Hematopoietic multipotent progenitor cell treated with erythropoietin and hydrocortisone succinate and interleukin-3 and kit ligand, for 15 days (in vitro differentiated cells): ENCODE data around the gene RBFOX2.

Source experiments
- DNase-seq: peaks from one replicate; pipeline ENCODE4 v3.0.0-alpha.2; 2015; ENCODE audit warnings: low spot score

RBFOX2 gene

DNA sequence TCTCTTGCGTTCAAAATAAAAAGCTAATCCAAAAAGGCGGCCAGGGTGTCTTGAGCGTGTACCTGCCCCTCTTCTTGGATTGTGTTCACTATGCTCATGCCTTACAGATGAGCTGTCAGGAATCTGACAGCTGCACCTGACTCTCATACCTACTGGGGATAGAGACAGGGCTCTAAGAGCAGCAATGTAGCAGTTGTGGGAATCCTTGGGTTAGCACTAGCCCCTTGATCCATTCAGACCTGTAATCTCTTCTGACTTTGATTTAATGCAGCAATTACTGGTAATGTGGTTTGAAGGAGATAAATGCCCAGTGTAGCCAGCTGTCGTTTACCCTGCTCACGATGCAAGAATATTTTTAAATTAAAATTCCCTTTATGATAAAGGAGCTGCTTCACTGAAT is 165.2 kb downstream of the RBFOX2 start:
- no peak for DNase-seq

DNA sequence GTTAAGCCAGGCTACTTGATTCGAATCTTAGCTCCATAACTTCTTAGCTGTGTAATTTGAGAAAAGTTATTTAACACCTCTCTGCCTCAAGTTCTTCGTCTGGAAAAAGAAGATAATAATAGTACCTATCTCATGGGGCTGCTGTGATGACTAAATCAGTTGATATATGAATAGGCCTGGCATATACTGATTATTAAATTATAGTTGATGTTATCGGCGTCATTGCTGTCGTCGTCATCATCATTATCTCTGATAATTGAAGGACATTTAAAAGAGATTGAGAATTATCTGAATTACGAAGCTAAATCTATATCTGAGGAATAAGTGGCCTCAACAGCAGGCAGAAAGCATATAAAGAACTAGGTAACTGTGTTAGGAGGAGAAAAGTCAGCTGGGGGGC is 165.9 kb downstream of the RBFOX2 start:
- no peak for DNase-seq

DNA sequence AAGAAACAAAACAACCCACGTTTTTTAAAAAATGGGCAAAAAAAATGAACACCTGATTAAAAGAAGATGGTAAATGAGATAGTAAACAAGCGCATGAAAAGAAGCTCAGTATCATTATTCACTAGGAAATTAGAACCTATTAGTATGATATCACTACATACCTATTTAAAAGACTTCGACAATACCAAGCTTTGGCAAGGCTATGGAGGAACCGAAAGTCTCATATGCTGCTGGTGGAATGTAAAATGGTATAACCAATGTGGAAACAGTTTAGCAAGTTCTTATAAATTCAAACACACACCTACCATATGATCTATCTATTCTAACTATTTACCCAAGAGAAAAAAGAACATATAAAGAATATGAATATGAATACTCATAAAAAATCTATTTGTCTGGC is 167.2 kb downstream of the RBFOX2 start:
- no peak for DNase-seq

DNA sequence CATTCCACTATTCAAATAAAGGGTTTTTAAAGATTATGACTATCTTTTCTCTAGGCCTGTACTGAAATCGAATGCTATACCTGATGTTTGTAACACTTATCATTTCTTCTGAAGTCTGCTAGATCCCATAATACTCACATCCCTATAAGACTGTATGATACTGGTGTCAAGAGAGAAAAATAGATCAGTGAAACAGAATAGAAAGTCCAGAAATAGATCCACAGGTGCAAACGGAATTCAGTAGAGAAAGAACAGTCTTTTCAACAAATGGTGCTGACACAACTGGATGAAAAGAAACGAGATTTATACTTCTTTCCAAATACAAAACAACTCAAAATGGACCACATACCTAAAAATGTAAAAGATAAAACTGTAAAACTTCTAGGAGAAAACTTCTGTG is 167.8 kb downstream of the RBFOX2 start:
- DNase-seq: no peak

DNA sequence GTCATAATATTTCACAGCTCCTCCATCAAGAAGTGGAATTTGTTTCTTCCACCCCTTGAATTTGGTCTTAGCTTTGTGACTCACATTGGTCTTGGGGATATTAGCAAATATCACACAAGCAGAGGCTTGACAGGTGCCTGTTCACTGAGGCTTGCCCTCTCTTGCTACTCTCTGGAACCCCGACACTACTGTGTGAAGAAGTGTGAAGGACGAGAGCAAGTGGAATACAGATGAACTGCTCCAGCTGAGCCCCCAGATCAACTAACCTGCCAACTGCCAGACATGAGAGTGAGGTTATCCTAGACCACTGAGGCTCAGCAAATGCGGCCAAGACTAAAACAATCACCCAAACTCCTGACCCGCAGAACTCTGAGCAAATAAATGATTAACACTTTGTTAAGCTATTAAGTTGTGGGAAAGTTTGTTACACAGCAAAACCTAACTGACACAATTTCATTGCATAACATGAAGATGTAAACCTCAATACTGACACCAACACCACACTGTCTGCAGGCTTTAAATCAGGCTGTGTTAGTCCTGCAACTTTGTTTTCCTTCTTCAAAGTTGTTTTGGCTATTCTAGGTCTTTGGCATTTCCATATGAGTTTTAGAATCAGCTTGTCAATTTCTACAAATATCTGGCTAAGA is 168.4 kb downstream of the RBFOX2 start:
- DNase-seq: no peak

DNA sequence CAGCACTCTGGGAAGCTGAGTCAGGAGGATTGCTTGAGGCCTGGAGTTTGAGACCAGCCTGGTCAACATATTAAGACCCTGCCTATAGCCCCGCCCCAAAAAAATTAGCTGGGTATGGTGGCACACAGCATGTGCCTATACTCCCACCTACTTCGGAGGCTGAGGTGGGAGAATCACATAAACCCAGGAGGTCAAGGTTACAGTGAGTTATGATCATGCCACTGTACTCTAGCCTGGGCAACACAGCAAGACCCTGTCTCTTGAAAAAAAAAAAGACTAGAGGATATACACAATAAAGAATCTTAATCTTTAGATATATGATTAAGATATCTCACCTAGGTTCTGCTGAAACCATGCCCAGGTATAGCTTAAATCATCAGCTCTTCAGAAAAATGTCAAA is 174.3 kb downstream of the RBFOX2 start:
- no peak for DNase-seq

DNA sequence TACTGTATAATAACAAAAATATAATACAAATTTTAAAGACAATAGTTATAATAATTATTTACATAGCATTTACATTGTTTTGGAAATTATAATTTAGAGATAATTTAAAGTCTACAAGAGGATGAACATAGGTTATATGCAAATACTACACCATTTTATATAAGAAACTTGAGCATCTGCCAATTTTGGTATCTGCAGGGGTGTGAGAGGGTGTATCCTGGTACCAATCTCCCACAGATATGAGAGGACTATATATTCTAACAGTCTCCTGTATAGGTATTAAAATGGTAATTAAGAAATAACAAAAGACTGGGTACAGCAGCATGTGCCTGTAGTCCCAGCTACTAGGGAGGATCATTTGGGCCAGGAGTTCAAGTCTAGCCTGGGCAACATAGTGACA is 176.5 kb downstream of the RBFOX2 start:
- DNase-seq: peak; percentile 17

DNA sequence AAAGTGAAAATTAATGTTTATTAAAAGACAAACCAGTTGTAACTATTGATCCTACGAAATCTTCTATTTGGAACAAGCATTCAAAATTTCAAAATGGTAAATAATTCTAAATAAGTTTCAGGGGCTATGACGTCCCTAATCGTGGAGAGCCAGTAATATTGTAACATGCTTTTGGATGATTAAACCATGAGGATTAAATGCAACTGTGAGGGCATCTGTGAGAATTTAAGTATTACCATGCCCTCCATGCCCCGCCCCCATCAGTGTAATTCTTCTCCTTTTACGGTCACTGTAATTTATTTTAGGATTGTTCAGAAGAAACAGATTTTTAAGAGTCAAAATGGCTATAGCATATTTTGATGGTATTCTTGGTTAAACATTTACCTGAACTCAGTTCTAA is 177.8 kb downstream of the RBFOX2 start:
- DNase-seq: no peak

DNA sequence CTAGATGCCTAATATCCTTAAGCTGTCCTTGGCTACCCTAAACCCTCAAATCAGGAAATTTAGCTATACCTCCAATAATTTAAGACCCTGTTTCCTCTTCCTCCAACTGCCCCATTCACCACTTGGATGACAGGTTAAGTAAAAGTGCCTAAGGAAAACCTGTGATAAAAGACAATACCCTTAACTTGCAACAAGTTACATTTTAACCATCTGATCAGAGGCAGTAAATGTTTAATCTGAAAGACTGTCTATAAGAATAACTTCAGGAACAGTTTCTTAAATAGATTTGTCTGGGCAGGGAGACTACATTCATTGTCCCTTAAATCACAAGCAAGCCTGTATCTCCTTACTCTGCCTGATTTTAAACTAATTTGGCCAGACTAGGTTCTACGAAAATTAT is 181.8 kb downstream of the RBFOX2 start:
- no peak for DNase-seq

DNA sequence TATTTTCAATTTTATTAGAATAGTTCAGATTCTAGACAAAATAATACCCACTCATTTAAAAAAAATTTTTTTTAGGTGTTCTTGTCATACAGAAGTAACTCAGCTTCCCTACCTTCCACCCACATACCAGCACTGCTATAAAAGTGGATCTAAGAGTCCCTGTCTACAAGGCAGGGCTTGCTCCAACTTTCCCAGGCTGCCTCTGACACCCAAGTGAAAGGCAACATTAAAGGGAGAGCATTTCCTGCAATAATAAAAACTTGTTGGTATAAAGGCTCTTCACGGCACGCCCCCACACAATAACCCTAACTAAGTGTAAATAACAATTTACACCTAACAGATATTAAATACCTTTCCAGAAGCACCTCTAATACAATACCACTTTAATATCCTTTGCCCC is 183.7 kb downstream of the RBFOX2 start:
- no peak for DNase-seq

DNA sequence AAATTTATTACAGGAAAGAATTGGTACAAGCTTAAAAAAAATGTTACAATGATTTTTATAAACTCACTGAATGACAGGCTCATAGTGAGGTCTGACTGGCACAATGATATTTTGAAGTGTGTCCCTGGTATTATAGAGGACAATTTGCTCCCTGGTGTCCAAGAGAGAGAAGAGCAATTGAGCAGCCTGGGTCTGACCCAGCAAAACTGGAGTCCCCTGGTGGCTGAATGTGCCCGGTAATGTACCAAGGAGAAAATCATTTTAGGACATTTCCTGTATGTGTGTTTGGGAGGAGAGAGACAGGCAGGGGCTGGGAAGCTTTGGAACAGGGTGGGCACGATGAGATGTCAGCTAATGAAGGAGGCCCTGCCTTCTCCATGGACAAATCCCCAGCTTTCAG is 185.7 kb downstream of the RBFOX2 start:
- DNase-seq: no peak

DNA sequence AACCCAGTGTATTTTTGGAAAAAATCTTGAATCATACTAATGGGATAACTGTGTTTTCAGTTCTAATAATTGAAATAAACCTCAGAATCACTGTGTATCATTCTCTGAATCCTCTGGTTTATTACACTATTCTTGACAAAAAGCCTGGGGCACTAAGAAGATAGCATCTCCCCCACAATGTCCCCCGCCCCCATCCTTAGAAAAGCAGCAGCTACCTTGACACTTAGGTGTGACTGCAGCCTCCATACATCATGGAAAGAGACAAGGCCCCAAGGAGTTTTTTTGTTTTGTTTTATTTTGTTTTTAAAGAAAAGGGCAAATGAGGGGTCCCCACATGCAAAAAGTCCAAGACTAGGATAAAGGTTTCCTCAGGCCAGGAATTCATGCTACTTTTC is 186.1 kb downstream of the RBFOX2 start:
- DNase-seq: no peak

DNA sequence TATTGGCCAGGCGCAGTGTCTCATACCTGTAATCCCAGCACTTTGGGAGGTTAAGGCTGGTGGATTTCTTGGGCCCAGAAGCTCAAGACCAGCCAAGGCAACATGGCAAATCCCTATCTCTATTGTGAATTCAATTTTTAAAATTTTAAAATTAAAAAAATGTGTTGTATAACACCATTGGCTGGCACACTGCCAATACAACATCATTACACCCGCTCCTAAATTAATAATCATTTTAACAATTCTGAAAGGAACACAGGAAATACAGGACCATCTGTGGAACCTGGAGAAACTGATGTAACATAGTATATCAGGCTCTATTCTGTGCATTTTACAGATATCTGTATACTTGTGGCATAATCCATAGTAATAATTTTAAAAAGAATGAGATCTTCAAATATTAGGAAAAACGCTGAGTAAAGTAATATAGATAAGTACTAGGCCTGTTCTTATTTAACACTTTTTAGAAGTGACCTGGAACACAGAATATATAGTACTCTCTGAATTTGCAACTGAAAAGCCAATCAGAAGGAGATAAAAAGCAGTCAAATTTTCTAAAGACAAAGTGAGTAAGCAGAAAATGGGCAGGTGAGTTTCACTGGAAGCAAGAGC is 186.6 kb downstream of the RBFOX2 start:
- DNase-seq: no peak

DNA sequence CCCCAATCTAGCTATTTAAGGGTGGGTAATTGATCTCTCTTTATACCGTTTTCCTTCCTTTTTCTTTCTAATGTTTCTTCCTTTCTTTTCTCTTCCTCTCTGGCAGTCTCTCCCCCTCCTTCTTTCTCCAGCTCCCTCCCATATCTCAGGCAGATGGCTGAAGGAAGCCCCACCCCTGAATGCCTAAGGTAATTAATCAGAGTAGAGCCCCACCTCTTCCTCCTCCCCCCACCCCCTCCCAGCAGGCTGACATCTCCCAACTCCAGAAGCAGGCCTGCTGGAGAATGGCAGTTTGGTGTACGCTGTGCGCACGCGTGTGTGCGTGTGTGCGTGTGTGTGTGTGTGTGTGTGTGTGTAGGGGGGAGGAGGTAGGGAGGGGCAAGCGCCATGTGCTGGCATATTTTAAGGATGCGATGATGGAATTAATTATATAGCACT is 188.3 kb downstream of the RBFOX2 start:
- DNase-seq: peak; percentile 39

DNA sequence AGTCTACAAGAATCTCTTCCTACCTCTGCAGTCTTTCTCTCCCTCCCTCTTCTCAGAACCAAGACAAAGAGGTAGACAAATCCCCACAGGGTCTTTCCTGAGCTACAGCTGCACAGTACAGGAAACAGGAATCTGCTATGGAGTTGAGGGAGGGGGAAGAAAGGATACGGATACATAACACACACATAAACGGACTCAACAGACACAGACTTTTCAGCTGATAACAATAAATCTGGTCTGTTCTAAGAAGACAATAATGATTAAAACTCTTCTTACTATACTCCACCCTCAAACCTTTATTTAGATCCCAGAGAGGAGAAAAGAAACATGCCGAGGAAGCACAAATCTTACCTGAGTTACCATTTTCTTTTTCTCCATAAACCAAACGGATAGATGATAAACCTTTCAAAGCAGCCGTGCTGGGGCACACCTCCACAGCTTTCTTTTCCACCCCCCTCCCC is 188.8 kb downstream of the RBFOX2 start:
- DNase-seq: no peak

DNA sequence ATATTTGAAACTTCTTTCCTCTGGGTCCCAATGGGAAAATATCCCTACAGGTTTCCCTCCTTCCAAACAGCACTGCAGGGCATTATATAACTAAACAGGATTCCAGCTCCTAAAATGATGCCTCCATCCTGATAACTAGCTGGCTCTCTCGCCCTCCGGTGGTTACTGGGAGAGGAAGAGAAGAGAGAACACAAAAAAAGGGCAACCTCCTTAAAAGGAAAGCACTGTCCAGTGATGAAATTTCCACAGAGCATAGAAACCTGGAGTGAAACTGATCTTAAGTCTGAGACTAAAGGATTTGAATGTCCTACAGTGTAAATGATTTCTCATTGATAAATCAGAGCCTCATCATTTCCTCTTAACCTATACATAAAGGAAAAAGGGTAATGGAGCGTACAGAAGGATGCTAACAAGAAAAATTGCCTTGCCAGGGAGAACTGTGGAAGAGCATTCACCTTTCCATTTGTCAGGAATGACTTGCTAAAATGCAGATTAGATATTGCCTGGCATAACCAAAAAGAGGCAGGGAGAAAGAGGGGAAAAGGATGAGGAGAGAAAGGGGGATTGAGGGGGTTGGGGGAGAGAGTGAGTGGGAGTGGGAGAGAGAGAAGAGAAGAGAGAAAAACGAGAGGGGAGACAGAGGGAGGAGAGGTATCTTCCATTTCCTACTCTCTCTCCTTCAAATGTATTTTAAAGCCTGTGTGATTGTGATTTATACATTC is 189.6 kb downstream of the RBFOX2 start:
- DNase-seq: no peak

DNA sequence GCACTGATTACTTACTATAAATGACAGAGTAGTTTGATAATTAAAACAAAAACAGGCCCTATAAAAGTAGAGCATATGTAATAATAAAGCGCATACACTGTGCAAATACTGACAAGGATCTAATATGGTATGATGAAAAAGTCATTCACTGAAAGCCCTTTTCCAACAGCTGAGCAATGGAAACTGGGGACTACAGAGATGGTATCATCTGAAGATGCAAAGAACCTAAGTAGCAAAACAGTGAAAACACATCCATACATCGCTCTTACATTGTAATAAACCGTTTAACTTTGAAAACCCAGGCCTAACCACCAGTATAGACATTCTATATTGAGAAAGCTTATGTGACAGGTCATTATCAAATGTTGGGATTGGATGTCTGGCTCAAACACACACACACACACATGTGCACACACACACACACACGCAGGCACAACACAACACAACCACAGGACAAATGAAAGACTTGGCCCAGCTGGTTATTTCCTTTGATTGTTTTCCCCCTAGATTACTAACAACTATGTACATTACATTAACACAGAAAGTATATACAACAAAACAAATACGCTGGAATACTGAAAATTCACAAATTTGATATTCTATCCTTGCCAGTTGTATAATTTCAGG is 191.4 kb downstream of the RBFOX2 start:
- no peak for DNase-seq

DNA sequence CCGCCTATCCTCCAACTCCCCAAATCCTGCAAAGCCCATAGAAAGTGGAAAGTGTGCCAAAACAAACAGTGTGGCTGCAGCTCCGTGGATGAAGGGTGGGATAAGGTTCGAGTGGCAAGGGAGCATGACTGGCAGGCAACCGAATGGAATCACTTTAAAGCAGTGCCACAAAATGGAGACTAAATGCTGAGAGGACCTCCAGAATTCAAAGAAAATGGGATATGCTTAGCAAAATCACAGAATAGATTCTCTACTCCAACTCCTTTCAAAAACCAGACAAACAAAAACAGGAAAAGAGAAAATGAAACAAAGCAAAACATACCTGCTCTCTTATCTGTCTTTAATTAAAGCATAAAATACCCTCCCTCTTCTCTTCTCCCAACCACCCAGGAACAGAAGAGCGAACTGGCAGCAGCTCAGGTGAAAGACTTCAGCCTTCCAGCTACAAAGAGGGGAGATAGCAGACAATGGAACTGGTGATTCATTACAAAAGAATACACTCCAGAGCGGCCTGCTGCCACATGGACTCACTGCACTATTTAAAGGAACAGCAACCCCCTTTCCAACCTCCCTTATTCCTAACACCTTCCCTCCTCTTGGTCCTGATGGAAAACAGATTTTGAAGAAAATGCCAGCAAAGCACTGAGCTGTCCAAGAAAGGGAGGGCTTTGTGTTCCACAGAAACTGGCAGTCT is 192.5 kb downstream of the RBFOX2 start:
- no peak for DNase-seq

DNA sequence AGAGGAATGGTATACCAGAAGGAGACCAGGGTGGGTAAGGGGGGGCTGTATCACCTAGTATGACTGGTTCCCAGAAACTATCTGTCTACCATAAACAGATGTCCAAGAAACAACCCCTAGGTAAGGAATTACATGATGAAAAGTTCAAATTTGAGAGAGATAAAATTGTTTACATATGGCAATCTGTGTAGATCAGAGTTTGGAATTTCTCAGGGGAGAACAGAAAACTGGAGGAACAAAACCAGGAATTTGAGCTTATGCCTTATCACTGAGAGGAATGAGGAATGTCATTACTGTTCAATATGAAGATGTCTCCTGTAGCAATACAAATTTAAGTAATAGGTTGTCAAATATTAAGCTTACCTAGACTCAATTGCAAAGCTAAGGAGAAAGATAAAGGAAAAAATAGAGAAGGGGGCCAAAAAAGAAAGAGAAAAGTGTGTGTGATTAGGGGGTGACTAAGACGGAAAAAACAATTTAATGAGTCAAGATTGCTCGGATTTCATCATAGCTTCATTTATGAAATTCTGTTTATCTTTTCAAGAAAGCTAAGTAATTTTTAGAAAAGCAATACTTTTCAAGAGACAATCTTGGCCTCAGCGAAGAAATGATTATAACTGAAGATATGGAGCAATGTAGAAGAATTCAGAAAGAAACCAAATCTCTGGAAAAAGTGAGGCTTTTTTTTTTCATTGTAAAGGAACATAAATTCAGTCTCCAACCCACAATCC is 193.2 kb downstream of the RBFOX2 start:
- no peak for DNase-seq

DNA sequence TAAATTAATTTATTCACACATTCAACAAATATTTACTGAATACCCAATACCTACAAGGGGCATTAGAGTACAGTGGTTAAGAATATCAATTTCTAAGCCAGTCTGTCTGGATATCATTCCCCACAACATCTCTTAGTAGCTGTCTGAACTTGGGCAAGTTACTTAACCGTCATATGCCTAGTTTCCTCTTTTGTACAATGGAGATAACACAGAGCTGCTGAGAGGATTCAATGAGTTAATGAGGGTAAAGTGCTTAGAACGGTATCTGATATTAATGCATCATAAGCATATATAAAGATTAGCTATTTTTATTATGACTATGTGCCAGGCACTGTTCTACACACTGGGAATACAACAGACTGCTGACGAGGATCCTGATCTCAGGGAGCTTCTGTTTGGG is 194.6 kb downstream of the RBFOX2 start:
- DNase-seq: no peak

DNA sequence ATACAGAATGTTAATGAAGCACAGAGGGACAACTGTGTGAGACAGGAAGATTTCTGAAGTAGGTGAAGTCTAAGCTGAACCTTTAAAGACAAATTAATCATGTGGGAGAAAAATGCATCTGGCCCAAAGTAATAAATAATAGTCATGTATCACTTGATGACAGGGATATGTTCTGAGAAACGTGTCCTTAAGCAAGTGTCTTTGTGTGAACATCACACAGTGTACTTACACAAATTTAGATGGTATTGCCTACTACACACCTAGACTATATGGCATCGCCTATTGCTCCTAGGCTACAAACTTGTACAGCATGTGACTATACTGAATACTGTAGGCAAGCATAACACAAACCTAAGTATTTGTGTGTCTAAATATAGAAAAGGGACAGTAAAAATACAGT is 198.3 kb downstream of the RBFOX2 start:
- no peak for DNase-seq

DNA sequence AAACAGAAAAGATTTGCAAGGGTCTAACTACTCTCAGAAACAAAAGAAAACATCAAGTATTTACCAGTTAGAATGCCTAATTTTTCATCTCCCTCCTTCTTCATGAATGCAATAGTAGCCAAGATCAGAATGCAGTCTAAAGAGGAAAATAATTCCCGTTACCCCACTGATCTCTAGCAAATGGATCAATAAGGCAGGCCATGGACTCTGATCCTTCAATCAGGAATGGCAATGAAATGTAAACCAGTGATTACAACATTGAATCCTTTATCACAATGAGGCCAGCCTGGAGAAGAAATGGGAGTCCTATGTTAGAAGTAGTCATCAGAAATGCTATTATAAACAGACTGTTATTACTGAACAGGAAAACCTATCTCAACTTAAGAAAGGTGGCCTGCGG is 204.4 kb downstream of the RBFOX2 start:
- no peak for DNase-seq
